ENCODE results near the gene WDR13.
A peak's percentile ranks its signal among the peaks of the same experiment; 100 is the strongest.
"Not testable (repeated sequence)": the region's sequence is repeated elsewhere in the genome, so short reads cannot be mapped to it uniquely, and the experiment has no call there.

WDR13 gene

GRCh38 chrX:48597353-48598264 lies at the start of gene WDR13:
WDR13 (plus strand) TSS chrX:48597492; CDS start chrX:48597997, 505 bp downstream.
- peak; percentile 96 for DNase-seq (ENCODE audit: low read depth)

- DNase-seq (ENCODE audit: low read depth), result no peak
Measured at GRCh38 chrX:48548871-48549270, 48.4 kb upstream of the WDR13 start.

- DNase-seq (ENCODE audit: low read depth), result not testable (repeated sequence)
Measured at GRCh38 chrX:48555731-48556325, 41.5 kb upstream of the WDR13 start.

GRCh38 chrX:48558271-48558670 lies 39.0 kb upstream of the WDR13 start:
- peak; percentile 62 for DNase-seq (ENCODE audit: low read depth)

- DNase-seq (ENCODE audit: low read depth), result no peak
Measured at GRCh38 chrX:48559636-48560035, 37.7 kb upstream of the WDR13 start.

GRCh38 chrX:48560056-48560455 lies 37.2 kb upstream of the WDR13 start:
- DNase-seq (ENCODE audit: low read depth), result no peak

- no peak for DNase-seq (ENCODE audit: low read depth)
Measured at GRCh38 chrX:48560681-48561080, 36.6 kb upstream of the WDR13 start.

- DNase-seq (ENCODE audit: low read depth), result no peak
Measured at GRCh38 chrX:48569958-48570357, 27.3 kb upstream of the WDR13 start.

- DNase-seq (ENCODE audit: low read depth), result no peak
Measured at GRCh38 chrX:48573690-48574269, 23.5 kb upstream of the WDR13 start.

GRCh38 chrX:48574270-48575266 lies 22.7 kb upstream of the WDR13 start, which contains the start of gene RBM3:
RBM3 (plus strand) TSS chrX:48574484; CDS start chrX:48575181, 697 bp downstream.
- DNase-seq (ENCODE audit: low read depth), result peak; percentile 94

GRCh38 chrX:48575642-48576041 lies 21.6 kb upstream of the WDR13 start:
- DNase-seq (ENCODE audit: low read depth), result no peak

- no peak for DNase-seq (ENCODE audit: low read depth)
Measured at GRCh38 chrX:48576108-48576507, 21.2 kb upstream of the WDR13 start.

- no peak for DNase-seq (ENCODE audit: low read depth)
Measured at GRCh38 chrX:48578661-48579128, 18.6 kb upstream of the WDR13 start.

- no peak for DNase-seq (ENCODE audit: low read depth)
Measured at GRCh38 chrX:48579259-48579658, 18.0 kb upstream of the WDR13 start.

GRCh38 chrX:48580662-48581061 lies 16.6 kb upstream of the WDR13 start:
- DNase-seq (ENCODE audit: low read depth), result no peak

- DNase-seq (ENCODE audit: low read depth), result no peak
Measured at GRCh38 chrX:48584698-48585097, 12.6 kb upstream of the WDR13 start.

GRCh38 chrX:48589482-48590162 lies 7.7 kb upstream of the WDR13 start:
- DNase-seq (ENCODE audit: low read depth), result no peak

GRCh38 chrX:48590203-48591103 lies 6.8 kb upstream of the WDR13 start:
- no peak for DNase-seq (ENCODE audit: low read depth)

- peak; percentile 83 for DNase-seq (ENCODE audit: low read depth)
Measured at GRCh38 chrX:48591255-48591791, 6.0 kb upstream of the WDR13 start.

- no peak for DNase-seq (ENCODE audit: low read depth)
Measured at GRCh38 chrX:48592971-48593370, 4.3 kb upstream of the WDR13 start.
